Neural progenitor cell (in vitro differentiated cells): ENCODE measurements around the gene PTPRC.

ENCODE experiments used
- CTCF ChIP-seq: fragments of 200-600 bp; sonication (generic); IDR thresholded peaks from 2 replicates; pipeline ENCODE4 v1.5.1; 2017; ENCODE audit warnings: antibody characterized with exemption, mild to moderate bottlenecking
- EZH2 ChIP-seq: fragments of 200-600 bp; sonication (generic); IDR thresholded peaks from 2 replicates; pipeline ENCODE4 v1.6.1; 2017; ENCODE audit warnings: antibody characterized with exemption, mild to moderate bottlenecking, moderate library complexity
- EZH2phosphoT487 ChIP-seq: fragments of 200-600 bp; sonication (generic); IDR thresholded peaks from 2 replicates; pipeline ENCODE4 v1.6.1; 2017; ENCODE audit warnings: antibody characterized with exemption

DNA sequence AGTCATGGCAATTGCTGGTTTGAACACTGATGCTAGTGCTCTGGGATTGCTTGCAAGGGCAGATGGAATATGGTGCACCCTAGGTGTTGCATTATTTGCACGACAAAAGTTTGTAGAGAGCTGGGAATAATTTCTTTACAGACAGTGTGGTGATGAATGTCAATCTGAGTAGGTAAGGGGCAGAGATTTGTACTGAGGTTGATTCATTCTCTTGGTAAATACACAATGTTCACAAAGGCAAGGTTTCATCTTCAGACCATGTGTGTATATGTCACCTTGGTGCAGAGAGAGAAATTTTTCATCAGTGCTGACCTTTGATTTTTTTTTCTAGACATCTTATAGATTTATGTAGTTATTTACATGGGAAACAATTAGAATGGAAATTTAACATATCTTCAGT lies 5.0 kb downstream of the PTPRC start:
- no peak for TF ChIP-seq CTCF
- TF ChIP-seq EZH2, result no peak
- no peak for TF ChIP-seq EZH2phosphoT487
